HG03354 (cell line): ENCODE measurements around the gene TCHH.
"Not testable (repeated sequence)": the region's sequence is repeated elsewhere in the genome, so short reads cannot be mapped to it uniquely, and the experiment has no call there.

Source experiments
- ATAC-seq: cut with Tn5 transposase; IDR thresholded peaks from one replicate; pipeline ENCODE4 v1.9.1; 2021; ENCODE audit warnings: mild to moderate bottlenecking; ENCODE audit not compliant: unreplicated experiment, poor library complexity, severe bottlenecking

TCHH gene

GRCh38 chr1:152115344-152115743, at the start of gene TCHH:
Gene TCHH (minus strand): TSS chr1:152115444. CDS start chr1:152114080, 1,364 bp downstream.
- no peak for ATAC-seq

- no peak for ATAC-seq
Measured at GRCh38 chr1:152164517-152165136, 49.4 kb upstream of the TCHH start.

- ATAC-seq, result no peak
Measured at GRCh38 chr1:152162792-152163463, 47.7 kb upstream of the TCHH start.

GRCh38 chr1:152160576-152160975, 45.3 kb upstream of the TCHH start:
- no peak for ATAC-seq

- no peak for ATAC-seq
Measured at GRCh38 chr1:152159144-152159543, 43.9 kb upstream of the TCHH start, which contains the start of gene RPTN. Gene RPTN (minus strand): TSS chr1:152159228. CDS start chr1:152157889, 1,339 bp downstream.

- ATAC-seq, result no peak
Measured at GRCh38 chr1:152153996-152154395, 38.8 kb upstream of the TCHH start.

GRCh38 chr1:152151646-152152045, 36.4 kb upstream of the TCHH start:
- ATAC-seq, result no peak

GRCh38 chr1:152148981-152149380, 33.7 kb upstream of the TCHH start:
- ATAC-seq, result no peak

- ATAC-seq, result no peak
Measured at GRCh38 chr1:152148051-152148450, 32.8 kb upstream of the TCHH start.

GRCh38 chr1:152145769-152146168, 30.5 kb upstream of the TCHH start:
- no peak for ATAC-seq

GRCh38 chr1:152144674-152145183, 29.5 kb upstream of the TCHH start:
- ATAC-seq, result not testable (repeated sequence)

GRCh38 chr1:152143150-152143887, 28.1 kb upstream of the TCHH start:
- ATAC-seq, result peak; percentile 66

GRCh38 chr1:152141971-152142584, 26.8 kb upstream of the TCHH start:
- ATAC-seq, result no peak

GRCh38 chr1:152137215-152137614, 22.0 kb upstream of the TCHH start:
- ATAC-seq, result no peak

- no peak for ATAC-seq
Measured at GRCh38 chr1:152130186-152130585, 14.9 kb upstream of the TCHH start.

- ATAC-seq, result no peak
Measured at GRCh38 chr1:152127673-152128072, 12.4 kb upstream of the TCHH start.

GRCh38 chr1:152125834-152126443, 10.7 kb upstream of the TCHH start:
- ATAC-seq, result no peak

- no peak for ATAC-seq
Measured at GRCh38 chr1:152118915-152119314, 3.7 kb upstream of the TCHH start.

- ATAC-seq, result no peak
Measured at GRCh38 chr1:152112885-152113432, 2.3 kb downstream of the TCHH start.
